GM23338 (cell line): ENCODE results near the gene LMOD1. TPM values are rescaled to one million over a fixed set of nuclear protein-coding genes. Genes with fewer than 3 reads are reported as not detected.

Source experiments
- ATAC-seq: fragments of 200-7000 bp; cut with Tn5 transposase; 3 replicates; pipeline ENCODE4 v1.9.1; 2020
- DNase-seq: peaks from one replicate; pipeline ENCODE4 v3.0.0-alpha.2; 2015; ENCODE audit warnings: low spot score
- H2AFZ ChIP-seq: fragments of 200-600 bp; sonication (generic); 2 replicates; pipeline ENCODE4 v1.8.0; 2016; ENCODE audit warnings: antibody characterized with exemption, mild to moderate bottlenecking, moderate library complexity
- H3F3A ChIP-seq: fragments of 200-600 bp; sonication (generic); replicated peaks from 2 replicates; pipeline ENCODE4 v1.8.0; 2017; ENCODE audit warnings: antibody characterized with exemption, mixed run types, low read depth
- H3K27ac ChIP-seq: fragments of 200-600 bp; sonication (generic); 2 replicates; pipeline ENCODE4 v1.6.1; 2016; ENCODE audit warnings: low read depth
- H3K27me3 ChIP-seq: fragments of 200-600 bp; sonication (generic); 2 replicates; pipeline ENCODE4 v1.8.0; 2016; ENCODE audit warnings: mild to moderate bottlenecking, mixed run types, moderate library complexity; ENCODE audit not compliant: insufficient read depth
- H3K36me3 ChIP-seq: fragments of 200-600 bp; sonication (generic); 2 replicates; pipeline ENCODE4 v1.8.0; 2016; ENCODE audit warnings: mild to moderate bottlenecking; ENCODE audit not compliant: insufficient read depth
- H3K4me1 ChIP-seq: fragments of 200-600 bp; sonication (generic); 2 replicates; pipeline ENCODE4 v1.8.0; 2016; ENCODE audit warnings: mild to moderate bottlenecking, moderate library complexity; ENCODE audit not compliant: insufficient read depth
- H3K4me2 ChIP-seq: fragments of 200-600 bp; sonication (generic); 2 replicates; pipeline ENCODE4 v1.7.1; 2017; ENCODE audit warnings: mixed run types
- H3K4me3 ChIP-seq: fragments of 200-600 bp; sonication (generic); 2 replicates; pipeline ENCODE4 v1.6.1; 2016; ENCODE audit warnings: mixed run types
- H3K79me2 ChIP-seq: fragments of 200-600 bp; sonication (generic); replicated peaks from 2 replicates; pipeline ENCODE4 v1.8.0; 2017; ENCODE audit warnings: mild to moderate bottlenecking; ENCODE audit not compliant: insufficient read depth
- H3K9me2 ChIP-seq: fragments of 200-600 bp; sonication (generic); 2 replicates; pipeline ENCODE4 v1.8.0; 2017; ENCODE audit not compliant: insufficient read depth
- H4K20me1 ChIP-seq: fragments of 200-600 bp; sonication (generic); replicated peaks from 2 replicates; pipeline ENCODE4 v1.8.0; 2017; ENCODE audit warnings: mild to moderate bottlenecking; ENCODE audit not compliant: insufficient read depth
- H3K27ac Mint-ChIP-seq: 2 replicates; pipeline ENCODE4 v1.8.0; 2020; ENCODE audit warnings: inconsistent platforms, mild to moderate bottlenecking, moderate library complexity, mixed read lengths
- H3K27me3 Mint-ChIP-seq: 3 replicates; pipeline ENCODE4 v1.8.0; 2022; ENCODE audit warnings: low read depth, mild to moderate bottlenecking, moderate library complexity, mixed read lengths, inconsistent platforms; ENCODE audit not compliant: insufficient read depth, poor library complexity
- H3K36me3 Mint-ChIP-seq: 3 replicates; pipeline ENCODE4 v1.8.0; 2021; ENCODE audit warnings: low read depth, mild to moderate bottlenecking, inconsistent platforms, moderate library complexity, mixed read lengths
- H3K4me1 Mint-ChIP-seq: 3 replicates; pipeline ENCODE4 v1.8.0; 2020; ENCODE audit warnings: mild to moderate bottlenecking, inconsistent platforms, mixed read lengths
- H3K4me3 Mint-ChIP-seq: 3 replicates; pipeline ENCODE4 v1.8.0; 2021; ENCODE audit warnings: moderate library complexity, mild to moderate bottlenecking, inconsistent platforms, mixed read lengths
- H3K9me3 Mint-ChIP-seq: 3 replicates; pipeline ENCODE4 v1.8.0; 2020; ENCODE audit warnings: moderate library complexity, mild to moderate bottlenecking, inconsistent platforms, mixed read lengths
- CREB1 ChIP-seq: fragments of 250-450 bp; sonication (Bioruptor Pico); IDR thresholded peaks from 2 replicates; pipeline ENCODE4 v1.5.0; 2020; ENCODE audit warnings: low read depth, mild to moderate bottlenecking, moderate library complexity
- CTCF ChIP-seq, 2 experiments: fragments of 200-600 bp in 1 of 2; sonication (generic) in 1 of 2; conservative IDR thresholded peaks; 2 replicates each; pipeline versions ENCODE4 v1.5.1 to v1.6.1; 2016 to 2017; ENCODE audit warnings: antibody characterized with exemption in 2 of 2, low read depth in 2 of 2, mild to moderate bottlenecking in 2 of 2, moderate library complexity in 1 of 2
- EZH2 ChIP-seq: fragments of 200-600 bp; sonication (generic); IDR thresholded peaks from one replicate; pipeline ENCODE4 v1.8.0; 2017; ENCODE audit warnings: antibody characterized with exemption, mild to moderate bottlenecking, low read depth; ENCODE audit not compliant: unreplicated experiment
- EZH2phosphoT487 ChIP-seq: fragments of 200-600 bp; sonication (generic); IDR thresholded peaks from one replicate; pipeline ENCODE4 v1.8.1; 2018; ENCODE audit warnings: antibody characterized with exemption; ENCODE audit not compliant: unreplicated experiment
- JUNB ChIP-seq: IDR thresholded peaks from one replicate; pipeline ENCODE4 v1.6.1; 2016; ENCODE audit warnings: antibody characterized with exemption; ENCODE audit not compliant: unreplicated experiment
- NANOG ChIP-seq: IDR thresholded peaks from 2 replicates; pipeline ENCODE4 v1.6.1; 2016; ENCODE audit warnings: antibody characterized with exemption, borderline replicate concordance
- POLR2AphosphoS5 ChIP-seq: IDR thresholded peaks from 2 replicates; pipeline ENCODE4 v1.6.1; 2016; ENCODE audit warnings: antibody characterized with exemption, low read depth
- STAT1 ChIP-seq: IDR thresholded peaks from one replicate; pipeline ENCODE4 v1.6.1; 2016; ENCODE audit warnings: antibody characterized with exemption; ENCODE audit not compliant: unreplicated experiment
- ZNF114 ChIP-seq: fragments of 250-450 bp; sonication (Bioruptor Pico); IDR thresholded peaks from 2 replicates; pipeline ENCODE4 v1.5.0; 2020; ENCODE audit warnings: mild to moderate bottlenecking, moderate library complexity
- ZNF331 ChIP-seq: fragments of 250-450 bp; sonication (Bioruptor Pico); IDR thresholded peaks from 2 replicates; pipeline ENCODE4 v1.5.0; 2020; ENCODE audit warnings: low read depth, mild to moderate bottlenecking, moderate library complexity
- ZNF462 ChIP-seq: fragments of 250-450 bp; sonication (Bioruptor Pico); IDR thresholded peaks from 2 replicates; pipeline ENCODE4 v1.5.0; 2020; ENCODE audit warnings: mild to moderate bottlenecking, moderate library complexity
- polyA plus RNA-seq: library from polyadenylated mRNA; unstranded; fragments of >200 nt; fragmentation: Nextera tagmentation; extraction: Ambion mirVana; gene quantifications from 2 replicates; pipeline ENCODE4 v1.2.1, GENCODE V29; 2016
- total RNA-seq: library from RNA; depleted of rRNA; stranded (reverse); fragments of >200 nt; shearing (Covaris generic); gene quantifications from 2 replicates; pipeline ENCODE4 v1.2.3, GENCODE V29; 2014
- TF ChIP-seq, protein P1 (sequence below): IDR thresholded peaks from 2 replicates; pipeline ENCODE4 v1.6.1; 2016; ENCODE audit warnings: antibody characterized with exemption
- TF ChIP-seq, protein P2 (sequence below): IDR thresholded peaks from one replicate; pipeline ENCODE4 v1.6.1; 2018; ENCODE audit warnings: antibody characterized with exemption; ENCODE audit not compliant: unreplicated experiment

LMOD1 gene
- total and polyA plus RNA-seq, 2 experiments from 2014 or later, result 0.74 to 1.7 TPM

GRCh38 chr1:201928266-201928665 is 18.1 kb downstream of the LMOD1 start:
- no peak overlapping the region for H3K4me3 Mint-ChIP-seq
- no peak for DNase-seq
- Histone ChIP-seq H2AFZ (no peak overlapping the region), H3K79me2 (no peaks in the 10 kb centered on the region), H3F3A (no peaks in the 10 kb centered on the region), H3K4me1 (no peaks in the 10 kb centered on the region), H3K9me2 (0 out of 2 replicates have a peak, but pooled peaks cover 4% of the 10 kb centered on the region), H3K27me3 (no peaks in the 10 kb centered on the region), H3K4me2 (no peak overlapping the region), H3K36me3 (no peaks in the 10 kb centered on the region), H4K20me1 (no peaks in the 10 kb centered on the region), H3K4me3 (no peak overlapping the region), H3K27ac (no peak overlapping the region)
- no peaks in the 10 kb centered on the region for H3K9me3 Mint-ChIP-seq
- no peaks in the 10 kb centered on the region for H3K36me3 Mint-ChIP-seq
- TF ChIP-seq STAT1, result no peak
- no peak for TF ChIP-seq EZH2phosphoT487
- TF ChIP-seq ZNF331 (CRISPR knock-in tag), result no peak
- TF ChIP-seq JUNB, result no peak
- TF ChIP-seq, protein P1, sequence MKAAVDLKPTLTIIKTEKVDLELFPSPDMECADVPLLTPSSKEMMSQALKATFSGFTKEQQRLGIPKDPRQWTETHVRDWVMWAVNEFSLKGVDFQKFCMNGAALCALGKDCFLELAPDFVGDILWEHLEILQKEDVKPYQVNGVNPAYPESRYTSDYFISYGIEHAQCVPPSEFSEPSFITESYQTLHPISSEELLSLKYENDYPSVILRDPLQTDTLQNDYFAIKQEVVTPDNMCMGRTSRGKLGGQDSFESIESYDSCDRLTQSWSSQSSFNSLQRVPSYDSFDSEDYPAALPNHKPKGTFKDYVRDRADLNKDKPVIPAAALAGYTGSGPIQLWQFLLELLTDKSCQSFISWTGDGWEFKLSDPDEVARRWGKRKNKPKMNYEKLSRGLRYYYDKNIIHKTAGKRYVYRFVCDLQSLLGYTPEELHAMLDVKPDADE, result no peak
- TF ChIP-seq POLR2AphosphoS5, result no peak
- TF ChIP-seq ZNF462 (CRISPR knock-in tag), result no peak
- no peak for TF ChIP-seq CTCF (conservative IDR thresholded peaks at IDR 0.05; ENCODE audit: low read depth in 2 of 2)
- TF ChIP-seq ZNF114 (CRISPR knock-in tag), result no peak
- no peak for TF ChIP-seq NANOG
- no peak for TF ChIP-seq EZH2
- TF ChIP-seq, protein P2, sequence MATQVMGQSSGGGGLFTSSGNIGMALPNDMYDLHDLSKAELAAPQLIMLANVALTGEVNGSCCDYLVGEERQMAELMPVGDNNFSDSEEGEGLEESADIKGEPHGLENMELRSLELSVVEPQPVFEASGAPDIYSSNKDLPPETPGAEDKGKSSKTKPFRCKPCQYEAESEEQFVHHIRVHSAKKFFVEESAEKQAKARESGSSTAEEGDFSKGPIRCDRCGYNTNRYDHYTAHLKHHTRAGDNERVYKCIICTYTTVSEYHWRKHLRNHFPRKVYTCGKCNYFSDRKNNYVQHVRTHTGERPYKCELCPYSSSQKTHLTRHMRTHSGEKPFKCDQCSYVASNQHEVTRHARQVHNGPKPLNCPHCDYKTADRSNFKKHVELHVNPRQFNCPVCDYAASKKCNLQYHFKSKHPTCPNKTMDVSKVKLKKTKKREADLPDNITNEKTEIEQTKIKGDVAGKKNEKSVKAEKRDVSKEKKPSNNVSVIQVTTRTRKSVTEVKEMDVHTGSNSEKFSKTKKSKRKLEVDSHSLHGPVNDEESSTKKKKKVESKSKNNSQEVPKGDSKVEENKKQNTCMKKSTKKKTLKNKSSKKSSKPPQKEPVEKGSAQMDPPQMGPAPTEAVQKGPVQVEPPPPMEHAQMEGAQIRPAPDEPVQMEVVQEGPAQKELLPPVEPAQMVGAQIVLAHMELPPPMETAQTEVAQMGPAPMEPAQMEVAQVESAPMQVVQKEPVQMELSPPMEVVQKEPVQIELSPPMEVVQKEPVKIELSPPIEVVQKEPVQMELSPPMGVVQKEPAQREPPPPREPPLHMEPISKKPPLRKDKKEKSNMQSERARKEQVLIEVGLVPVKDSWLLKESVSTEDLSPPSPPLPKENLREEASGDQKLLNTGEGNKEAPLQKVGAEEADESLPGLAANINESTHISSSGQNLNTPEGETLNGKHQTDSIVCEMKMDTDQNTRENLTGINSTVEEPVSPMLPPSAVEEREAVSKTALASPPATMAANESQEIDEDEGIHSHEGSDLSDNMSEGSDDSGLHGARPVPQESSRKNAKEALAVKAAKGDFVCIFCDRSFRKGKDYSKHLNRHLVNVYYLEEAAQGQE, result no peak
- no peak for TF ChIP-seq CREB1
- no peaks in the 10 kb centered on the region for H3K27me3 Mint-ChIP-seq
- no peak overlapping the region for H3K27ac Mint-ChIP-seq
- no peaks in the 10 kb centered on the region; the same call in 2 of the 3 replicates for H3K4me1 Mint-ChIP-seq
- no peak for ATAC-seq
